ENCODE measurements around the gene RPAP3.

Gene RPAP3

GRCh38 chr12:47721431-47721973, 15.7 kb upstream of the RPAP3 start:
- DNase-seq (peak; percentile 32), ATAC-seq (peak; percentile 66)

- DNase-seq, result no peak
- ATAC-seq, result no peak
Measured at GRCh38 chr12:47718531-47718930, 12.7 kb upstream of the RPAP3 start.

- DNase-seq (peak; percentile 60), ATAC-seq (peak; percentile 30)
Measured at GRCh38 chr12:47717443-47718193, 11.8 kb upstream of the RPAP3 start.

- DNase-seq, result no peak
- ATAC-seq, result no peak
Measured at GRCh38 chr12:47717046-47717442, 11.2 kb upstream of the RPAP3 start.

- no peak for ATAC-seq
Measured at GRCh38 chr12:47715877-47716548, 10.2 kb upstream of the RPAP3 start.

GRCh38 chr12:47715393-47715876, 9.6 kb upstream of the RPAP3 start:
- DNase-seq, result peak; percentile 81
- peak; percentile 85 for ATAC-seq

More at GRCh38 chr12:47715877-47716548, 10.2 kb upstream of the RPAP3 start:
- DNase-seq, result no peak

- no peak for DNase-seq
- peak; percentile 8 for ATAC-seq
Measured at GRCh38 chr12:47714826-47715386, 9.1 kb upstream of the RPAP3 start.

GRCh38 chr12:47712171-47712570, 6.3 kb upstream of the RPAP3 start:
- no peak for DNase-seq
- no peak for ATAC-seq

- DNase-seq, result no peak
- ATAC-seq, result no peak
Measured at GRCh38 chr12:47711448-47711847, 5.6 kb upstream of the RPAP3 start.

GRCh38 chr12:47710278-47710677, 4.4 kb upstream of the RPAP3 start:
- ATAC-seq (no peak), DNase-seq (no peak)

- ATAC-seq (no peak), DNase-seq (no peak)
Measured at GRCh38 chr12:47709671-47710070, 3.8 kb upstream of the RPAP3 start.

GRCh38 chr12:47709237-47709636, 3.4 kb upstream of the RPAP3 start:
- ATAC-seq, result no peak
- DNase-seq, result no peak

GRCh38 chr12:47707905-47708543, 2.2 kb upstream of the RPAP3 start:
- ATAC-seq, result no peak
- no peak for DNase-seq

- DNase-seq (no peak), ATAC-seq (no peak)
Measured at GRCh38 chr12:47707355-47707754, 1.5 kb upstream of the RPAP3 start.

GRCh38 chr12:47705229-47705565, 633 bp downstream of the RPAP3 start:
- DNase-seq, result no peak
- no peak for ATAC-seq

- ATAC-seq, result no peak
- no peak for DNase-seq
Measured at GRCh38 chr12:47704719-47705118, 1.1 kb downstream of the RPAP3 start.

- ATAC-seq (no peak), DNase-seq (no peak)
Measured at GRCh38 chr12:47700263-47700662, 5.6 kb downstream of the RPAP3 start.

- no peak for ATAC-seq
- DNase-seq, result no peak
Measured at GRCh38 chr12:47698631-47699030, 7.2 kb downstream of the RPAP3 start.

GRCh38 chr12:47698055-47698454, 7.8 kb downstream of the RPAP3 start:
- DNase-seq (no peak), ATAC-seq (no peak)

- no peak for DNase-seq
- no peak for ATAC-seq
Measured at GRCh38 chr12:47689215-47689614, 16.6 kb downstream of the RPAP3 start.

- ATAC-seq, result no peak
- no peak for DNase-seq
Measured at GRCh38 chr12:47687636-47688035, 18.2 kb downstream of the RPAP3 start.

GRCh38 chr12:47686645-47687240, 19.1 kb downstream of the RPAP3 start:
- ATAC-seq (no peak), DNase-seq (no peak)
